Pancreas (tissue), 10 donors: ENCODE data around the gene RAB38. TPM values are rescaled to one million over a fixed set of nuclear protein-coding genes. Genes with fewer than 3 reads are reported as not detected.

Experiments used
- ATAC-seq, 4 donors: fragments of 200-7000 bp; cut with Tn5 transposase; one replicate each; pipeline versions ENCODE4 v1.8.0 to v1.9.1; 2020; ENCODE audit warnings: mild to moderate bottlenecking in 4 of 4, moderate library complexity in 4 of 4
- DNase-seq, 6 donors: peaks; one replicate each; pipeline ENCODE4 v3.0.0-alpha.2; 2020
- FAIRE-seq: peaks from 2 replicates; lab custom pipeline; 2012; peaks lifted over from hg19 to GRCh38; lab: Jason Lieb, UNC
- H3K27ac ChIP-seq, 4 donors: fragments of 200-600 bp; sonication (generic); 1 replicate in 3 of 4; 2 replicates in 1 of 4; pipeline versions ENCODE4 v1.5.0 to v1.8.0; 2020
- H3K27me3 ChIP-seq, 4 donors: fragments of 200-600 bp; one replicate each; pipeline ENCODE4 v1.8.0; 2021
- H3K36me3 ChIP-seq, 3 donors: fragments of 200-600 bp; sonication (generic) in 1 of 3; one replicate each; pipeline versions ENCODE4 v1.5.0 to v1.8.0; 2020 to 2021
- H3K4me1 ChIP-seq, 3 donors: fragments of 200-600 bp; one replicate each; pipeline ENCODE4 v1.8.0; 2021
- H3K4me3 ChIP-seq, 4 donors: fragments of 200-600 bp; sonication (generic) in 2 of 4; one replicate each; pipeline versions ENCODE4 v1.5.0 to v1.8.0; 2020 to 2021
- H3K9me3 ChIP-seq, 4 donors: fragments of 200-600 bp; one replicate each; pipeline ENCODE4 v1.8.0; 2021
- CTCF ChIP-seq, 4 donors: fragments of 200-600 bp; sonication (generic) in 3 of 4; IDR thresholded peaks; one replicate each; pipeline versions ENCODE4 v1.5.0 to v1.8.0; 2021; ENCODE audit warnings: antibody characterized with exemption in 4 of 4
- WGBS, 2 donors: extraction: QIAGEN DNeasy Blood & Tissue Kit; methylation state at CpG; one replicate each; pipeline ENCODE4 v1.1.7; 2013; 5-methylcytosine and 5-hydroxymethylcytosine counted together
- intact Hi-C, 3 donors: fragments of 100-400 bp; cut with DNase I; formaldehyde crosslinking; loops; one replicate each; pipeline versions ENCODE4 v1.11.1 to v1.14.2; 2022
- polyA plus RNA-seq, 2 donors: library from polyadenylated mRNA; stranded (reverse); fragments of 200-250 nt; gene quantifications; one replicate each; pipeline ENCODE4 v1.2.3, GENCODE V29; 2013
- total RNA-seq, 6 donors: library from RNA; stranded (reverse); fragmentation: NEBNext Ultra II Directional in 4 of 6; extraction: Animal tissue kit (Norgen Biotek cat#: 25700) in 4 of 6; gene quantifications; one replicate each; pipeline versions ENCODE4 v1.2.1 to v1.2.4, GENCODE V29; 2021 to 2023
- donor health status: healthy with polysubstance abuse.
- donor health status: DM: no; HTN: no; CAD: no; lungs with moderate emphysema.
- donor health status: DM: no; HTN: no; CAD: no.
- donor health status: control.
- donor health status: control.
- donor health status: Bipolar disorder and iron deficiency.
- donor health status: DM: yes; HTN: yes; CAD: no.
- donor health status: DM: no; HTN: no; CAD: no.
- donor health status: DM: no; HTN: no; CAD: no.
- donor health status: DM: yes; HTN: yes; CAD: no.

Gene RAB38
- total and polyA plus RNA-seq, 8 donors, result 0.65 to 1.9 (median 1.2) TPM

GRCh38 chr11:88194990-88195389 lies 19.7 kb upstream of the RAB38 start:
- H3K4me3 ChIP-seq, result no peak overlapping the region
- no peak for TF ChIP-seq CTCF (IDR thresholded peaks at IDR 0.05)
- intact Hi-C loops, result no loop called here
- no peaks in the 10 kb centered on the region for H3K36me3 ChIP-seq
- no peaks in the 10 kb centered on the region for H3K4me1 ChIP-seq
- ATAC-seq, result no peak
- no peaks in the 10 kb centered on the region for H3K9me3 ChIP-seq
- 43 to 44% methylated on average over 1 of the region's 1 CpG for WGBS, 2 donors
- H3K27me3 ChIP-seq, result no peaks in the 10 kb centered on the region
- FAIRE-seq, result no peak
- no peak for DNase-seq
- no peak overlapping the region for H3K27ac ChIP-seq

GRCh38 chr11:88193278-88193677 lies 18.0 kb upstream of the RAB38 start:
- H3K27ac ChIP-seq, result no peak overlapping the region
- no peaks in the 10 kb centered on the region for H3K4me1 ChIP-seq
- no peak for DNase-seq
- intact Hi-C loops, result no loop called here
- H3K9me3 ChIP-seq, result no peaks in the 10 kb centered on the region
- no peaks in the 10 kb centered on the region for H3K36me3 ChIP-seq
- no peak for ATAC-seq
- no peak for TF ChIP-seq CTCF (IDR thresholded peaks at IDR 0.05)
- no peak for FAIRE-seq
- H3K4me3 ChIP-seq, result no peak overlapping the region
- H3K27me3 ChIP-seq, result no peaks in the 10 kb centered on the region

- ATAC-seq (no peak), DNase-seq (no peak), FAIRE-seq (no peak)
- Histone ChIP-seq H3K27me3 (no peaks in the 10 kb centered on the region), H3K27ac (no peak overlapping the region), H3K4me1 (no peaks in the 10 kb centered on the region), H3K9me3 (no peaks in the 10 kb centered on the region), H3K4me3 (no peak overlapping the region), H3K36me3 (no peaks in the 10 kb centered on the region)
- no peak for TF ChIP-seq CTCF (IDR thresholded peaks at IDR 0.05)
- WGBS, 2 donors, result 31 to 41% methylated on average over 2 of the region's 2 CpGs
- intact Hi-C loops, result no loop called here
These were observed 13.7 kb upstream of the RAB38 start for GRCh38 chr11:88188932-88189253.

GRCh38 chr11:88188251-88188931 lies 13.1 kb upstream of the RAB38 start:
- WGBS, 2 donors, result 35 to 44% methylated on average over 3 of the region's 3 CpGs
- Histone ChIP-seq H3K27me3 (no peaks in the 10 kb centered on the region), H3K4me1 (no peaks in the 10 kb centered on the region), H3K27ac (no peak overlapping the region), H3K36me3 (no peaks in the 10 kb centered on the region), H3K9me3 (no peaks in the 10 kb centered on the region), H3K4me3 (no peak overlapping the region)
- DNase-seq (no peak), ATAC-seq (no peak), FAIRE-seq (no peak)
- intact Hi-C loops, result no loop called here
- no peak for TF ChIP-seq CTCF (IDR thresholded peaks at IDR 0.05)

- 23 to 37% methylated on average over 3 of the region's 3 CpGs for WGBS, 2 donors
- FAIRE-seq, result no peak
These were observed 8.0 kb upstream of the RAB38 start for GRCh38 chr11:88183233-88183632.

More at GRCh38 chr11:88183233-88183632, 8.0 kb upstream of the RAB38 start:
- Histone ChIP-seq H3K27me3 (no peaks in the 10 kb centered on the region), H3K36me3 (no peaks in the 10 kb centered on the region), H3K9me3 (no peaks in the 10 kb centered on the region), H3K27ac (no peak overlapping the region), H3K4me3 (no peak overlapping the region), H3K4me1 (no peaks in the 10 kb centered on the region)
- TF ChIP-seq CTCF (IDR thresholded peaks at IDR 0.05), result no peak
- DNase-seq, result no peak
- intact Hi-C loops, result no loop called here
- peak in 2 of 4 donors; percentile 21 to 25 for ATAC-seq
